GM18873 (cell line): ENCODE measurements around the gene IGF2BP2.
"Not testable (repeated sequence)": the region's sequence is repeated elsewhere in the genome, so short reads cannot be mapped to it uniquely, and the experiment has no call there.

Source experiments
- ATAC-seq: cut with Tn5 transposase; IDR thresholded peaks from one replicate; pipeline ENCODE4 v1.9.1; 2021; ENCODE audit warnings: mild to moderate bottlenecking, moderate library complexity, moderate number of reproducible peaks; ENCODE audit not compliant: unreplicated experiment, low FRiP score

IGF2BP2 gene

GRCh38 chr3:185717121-185717520 is 107.7 kb downstream of the IGF2BP2 start:
- ATAC-seq, result no peak

DNA sequence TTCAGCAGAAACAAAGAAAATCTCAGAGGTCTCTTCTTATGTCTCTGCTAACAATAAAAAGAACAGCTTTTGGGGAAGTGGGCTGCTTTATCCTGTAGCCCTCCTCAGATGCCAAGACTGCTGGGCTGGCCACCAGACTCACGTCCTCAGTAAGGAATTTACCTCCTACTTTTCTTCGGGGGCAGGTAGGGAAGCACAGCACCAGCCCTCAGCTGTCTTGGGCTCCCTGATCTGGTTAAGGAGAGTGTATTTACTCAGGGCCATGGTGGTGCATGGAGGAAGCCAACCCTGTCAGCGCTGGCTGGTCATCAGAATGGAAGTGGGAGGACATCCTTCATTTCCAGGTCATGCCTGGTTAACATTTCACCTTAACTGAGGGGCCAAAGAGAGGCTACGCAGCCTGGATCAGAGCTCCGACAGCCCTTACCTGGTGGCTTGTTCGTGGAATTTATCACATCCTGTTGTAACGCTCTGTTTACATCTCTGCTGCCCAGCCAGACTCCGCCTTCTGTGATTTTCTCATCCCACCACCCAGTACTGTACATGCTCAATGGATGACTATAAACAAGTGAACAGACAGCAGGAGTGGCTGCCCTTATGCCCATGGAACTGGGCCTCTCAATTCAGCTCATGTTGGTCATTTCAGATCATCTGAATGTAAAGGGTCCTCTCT is 108.3 kb downstream of the IGF2BP2 start:
- ATAC-seq, result no peak

DNA sequence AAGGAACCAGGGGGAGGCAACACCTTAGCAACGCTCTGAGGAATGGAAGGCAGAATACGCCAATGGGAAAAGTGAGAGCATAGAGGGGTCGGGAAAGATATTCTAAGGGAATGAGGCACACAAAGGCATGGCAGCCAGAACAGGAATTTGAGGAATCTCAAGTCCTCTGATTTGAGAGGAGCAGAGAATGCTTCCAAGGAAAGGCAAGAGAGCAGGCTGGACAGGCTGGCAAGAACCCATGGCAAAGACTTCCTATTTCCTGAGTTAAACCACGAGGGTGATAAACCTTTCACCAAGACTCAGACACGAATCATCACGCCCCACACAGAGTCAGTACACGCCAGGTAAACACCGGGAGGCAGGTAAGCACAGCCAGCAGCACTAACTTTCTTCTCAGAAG is 109.8 kb downstream of the IGF2BP2 start:
- no peak for ATAC-seq

- no peak for ATAC-seq
Observed at GRCh38 chr3:185714085-185714484, 110.8 kb downstream of the IGF2BP2 start.

- ATAC-seq, result no peak
Observed at GRCh38 chr3:185713015-185713414, 111.8 kb downstream of the IGF2BP2 start.

DNA sequence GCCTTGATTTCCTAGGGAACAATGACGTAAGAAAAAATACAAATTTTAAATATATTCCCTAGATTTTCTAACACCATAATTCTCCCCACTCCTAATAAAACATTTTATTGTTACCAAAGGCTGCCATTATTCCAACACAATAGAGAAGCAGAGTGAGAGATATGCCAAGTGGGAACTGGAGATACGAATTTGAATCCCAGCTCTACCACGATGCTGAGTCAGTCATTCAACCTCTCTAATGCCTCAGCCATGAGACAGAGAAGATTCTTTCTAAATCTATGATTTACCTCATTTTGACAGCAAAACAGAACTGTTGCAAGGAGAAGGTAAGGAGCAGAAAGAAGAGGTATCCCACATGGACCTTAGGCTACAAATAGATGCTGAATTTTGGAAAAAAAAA is 112.5 kb downstream of the IGF2BP2 start:
- ATAC-seq, result no peak

- no peak for ATAC-seq
Observed at GRCh38 chr3:185711255-185711870, 113.5 kb downstream of the IGF2BP2 start.

DNA sequence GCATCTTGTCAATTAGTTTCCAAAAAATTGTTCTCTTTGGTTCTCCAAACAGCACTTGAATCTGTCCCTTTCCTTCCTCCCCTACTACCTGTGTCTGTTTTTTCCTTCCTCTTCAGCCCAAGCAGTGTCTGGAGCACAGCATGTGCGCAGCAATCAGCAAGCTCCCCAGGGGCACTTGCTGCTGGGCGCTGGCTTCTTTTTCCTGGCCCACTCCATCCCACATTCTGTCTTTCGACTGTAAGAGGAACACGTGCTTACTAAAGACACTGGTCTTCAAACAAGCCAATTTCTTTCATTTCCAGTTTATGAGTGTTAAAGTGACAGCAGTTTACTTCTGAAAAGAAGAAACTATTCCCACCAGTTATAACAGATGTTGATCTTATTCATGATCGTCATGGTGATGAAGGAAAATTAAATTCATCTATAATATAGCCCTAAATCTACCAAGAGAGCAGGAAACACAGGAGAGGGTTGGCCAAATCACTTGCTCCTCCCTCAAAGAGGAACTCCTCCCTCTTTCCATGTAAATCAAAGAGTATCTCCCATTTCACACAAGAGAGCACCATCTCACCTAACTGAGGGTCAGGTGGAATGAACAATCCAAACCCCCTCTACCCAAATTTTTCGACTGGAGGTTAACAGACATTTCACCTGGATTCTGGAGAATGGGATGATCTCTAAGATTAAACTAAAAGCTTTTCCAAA is 115.4 kb downstream of the IGF2BP2 start:
- no peak for ATAC-seq

DNA sequence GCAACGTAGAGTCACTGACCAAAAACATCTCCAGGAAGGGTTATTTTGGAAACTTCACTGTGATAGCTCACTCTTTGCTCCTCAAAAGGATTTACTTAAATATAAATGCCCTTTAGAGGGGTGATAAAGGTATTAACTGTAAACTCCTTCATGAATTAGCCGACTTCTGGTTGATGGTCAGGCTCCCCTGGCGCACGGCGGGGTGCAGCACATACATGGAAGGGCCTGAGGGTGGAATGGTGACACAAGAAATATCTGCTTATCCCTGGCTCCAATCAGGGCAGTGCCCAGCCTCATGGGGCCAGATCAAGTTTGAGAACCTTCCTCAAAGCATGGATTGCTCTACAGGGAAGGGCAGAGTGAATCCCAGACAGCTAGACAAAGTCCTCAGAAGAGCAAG is 116.5 kb downstream of the IGF2BP2 start:
- no peak for ATAC-seq

- no peak for ATAC-seq
Observed at GRCh38 chr3:185705498-185705897, 119.3 kb downstream of the IGF2BP2 start.

GRCh38 chr3:185702262-185703225 is 122.3 kb downstream of the IGF2BP2 start:
- ATAC-seq, result no peak

DNA sequence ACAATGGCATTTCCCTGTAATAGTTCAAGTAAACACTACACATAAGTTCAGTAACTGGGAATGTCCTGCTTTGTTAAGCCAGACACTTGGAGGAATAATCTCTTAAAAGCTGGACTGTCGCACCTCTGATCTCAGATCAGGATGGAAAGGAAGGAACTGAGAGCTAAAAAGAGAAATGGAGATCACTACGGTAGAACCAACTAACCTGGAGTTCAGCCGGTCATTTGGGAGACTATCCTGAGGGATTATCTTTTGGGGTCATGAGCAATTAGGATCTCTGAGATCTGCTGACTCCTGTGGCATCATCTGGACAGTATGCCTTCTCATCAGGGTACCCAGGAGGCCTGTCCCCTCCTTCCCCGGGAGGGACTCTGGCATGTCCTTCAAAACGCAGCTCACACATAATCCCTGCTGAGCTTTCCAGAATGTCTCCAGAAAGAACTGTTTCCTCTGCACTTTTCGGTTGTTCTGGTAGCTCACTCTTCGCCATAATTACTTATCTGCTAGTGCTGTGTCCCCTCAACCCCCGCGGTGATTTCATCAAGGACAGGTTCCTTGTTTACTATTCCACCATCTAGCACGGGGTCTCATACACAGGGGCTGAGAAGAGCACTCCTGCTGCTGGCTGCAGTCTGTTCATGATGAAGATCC is 123.1 kb downstream of the IGF2BP2 start:
- ATAC-seq, result no peak

- no peak for ATAC-seq
Observed at GRCh38 chr3:185699927-185700326, 124.9 kb downstream of the IGF2BP2 start.

DNA sequence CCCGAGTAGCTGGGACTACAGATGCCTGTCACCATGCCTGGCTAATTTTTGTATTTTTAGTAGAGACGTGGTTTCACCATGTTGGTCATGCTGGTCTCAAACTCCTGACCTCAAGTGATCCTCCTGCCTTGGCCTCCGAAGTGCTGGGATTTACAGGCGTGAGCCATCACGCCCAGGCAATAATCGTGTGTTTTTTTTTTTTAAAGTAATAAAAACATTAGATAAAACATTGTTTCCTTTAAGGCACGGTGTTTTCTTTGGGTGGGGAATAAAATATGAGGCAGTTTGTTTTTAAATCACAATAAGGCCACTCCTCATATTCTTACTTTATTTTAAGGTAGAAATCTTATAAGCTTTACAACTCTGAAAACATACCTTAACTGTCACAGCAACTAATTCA is 127.6 kb downstream of the IGF2BP2 start:
- ATAC-seq, result not testable (repeated sequence)

GRCh38 chr3:185696039-185696438 is 128.8 kb downstream of the IGF2BP2 start:
- ATAC-seq, result no peak

- no peak for ATAC-seq
Observed at GRCh38 chr3:185693985-185694653, 130.7 kb downstream of the IGF2BP2 start.

DNA sequence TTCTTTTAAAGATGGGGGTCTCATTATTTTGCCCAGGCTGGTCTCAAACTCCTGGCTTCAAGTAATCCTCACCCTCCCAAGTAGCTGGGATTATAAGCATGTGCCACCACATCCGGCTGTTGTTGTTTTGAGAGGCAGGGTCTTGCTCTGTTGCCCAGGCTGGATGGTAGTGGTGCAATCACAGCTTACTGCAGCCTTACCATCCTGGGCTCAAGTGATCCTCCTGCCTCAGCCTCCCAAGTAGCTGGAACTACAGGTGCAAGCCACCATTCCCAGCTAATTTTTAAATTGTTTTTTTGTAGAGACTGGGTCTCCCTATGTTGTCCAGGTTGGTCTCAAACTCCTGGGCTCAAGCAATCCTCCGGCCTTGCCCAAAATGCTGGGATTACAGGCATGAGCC is 133.2 kb downstream of the IGF2BP2 start:
- no peak for ATAC-seq

DNA sequence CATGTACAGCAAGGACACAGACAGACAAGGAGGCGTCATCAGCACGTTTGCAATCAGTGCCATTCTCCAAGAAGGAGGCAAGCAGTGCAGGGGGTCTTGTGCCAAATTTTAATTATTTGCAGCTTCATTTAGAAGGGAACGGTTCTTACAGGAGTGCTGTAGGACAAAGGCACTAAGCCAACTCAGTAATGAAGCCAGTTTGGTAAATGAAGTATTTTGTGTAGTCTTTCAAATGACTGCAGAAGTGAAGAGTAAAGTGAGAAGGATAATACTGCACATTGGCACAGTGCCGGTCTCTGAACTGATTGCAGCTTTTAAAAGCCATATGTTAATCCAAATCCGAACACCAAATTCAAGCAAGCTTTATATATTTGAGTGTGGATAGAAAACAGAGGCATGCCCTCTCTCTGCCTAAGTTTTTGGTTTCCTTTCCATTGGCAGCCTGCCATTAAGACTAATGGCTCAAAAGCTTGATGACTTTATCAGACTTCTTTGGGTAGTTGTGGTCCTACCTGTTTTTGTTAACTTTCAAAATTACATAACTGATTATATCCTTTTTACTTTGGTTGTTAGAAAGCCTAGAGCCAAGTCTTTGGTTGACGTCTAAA is 137.5 kb downstream of the IGF2BP2 start:
- no peak for ATAC-seq
